ENCODE data around the gene KRTAP10-12. TPM values are rescaled to one million over a fixed set of nuclear protein-coding genes. Genes with fewer than 3 reads are reported as not detected.
"Not testable (repeated sequence)": the region's sequence is repeated elsewhere in the genome, so short reads cannot be mapped to it uniquely, and the experiment has no call there.

KRTAP10-12 gene
- total and polyA plus RNA-seq, 3 donors from 2014 or later, result not detected

DNA sequence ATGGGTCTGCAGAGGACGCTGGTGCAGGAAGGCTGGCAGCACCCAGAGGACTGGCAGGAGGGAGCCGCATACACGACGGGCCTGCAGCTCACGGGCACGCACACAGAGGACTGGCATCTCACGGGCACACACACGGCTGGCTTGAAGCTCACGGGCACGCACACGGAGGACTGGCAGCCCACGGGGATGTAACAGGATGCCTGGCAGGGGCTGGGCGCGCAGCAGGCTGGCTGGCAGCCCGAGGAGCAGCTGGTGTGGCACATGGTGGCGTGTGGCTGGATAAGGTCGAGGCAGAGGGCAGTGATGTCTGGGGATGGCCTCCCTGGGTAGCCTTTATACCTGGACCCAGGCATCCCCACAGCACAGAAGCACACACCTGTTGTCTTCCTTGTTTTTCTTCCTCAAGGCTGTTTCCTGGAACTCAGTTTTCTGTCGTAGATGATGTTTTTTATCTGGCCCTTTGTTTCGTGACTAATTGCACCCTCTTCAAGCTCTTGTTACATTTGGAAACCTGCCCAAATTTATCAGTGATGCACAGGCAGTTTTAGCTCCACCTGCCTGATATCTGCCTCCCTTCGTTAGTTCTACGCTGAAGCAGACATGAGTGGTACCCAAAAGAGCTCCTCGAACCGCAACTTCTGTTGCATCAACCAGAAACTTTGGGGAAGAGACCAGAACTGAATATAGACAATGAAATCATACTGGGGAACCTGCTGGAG, 15.0 kb upstream of the KRTAP10-12 start, which contains the start of gene KRTAP12-1:
KRTAP12-1 (minus strand) TSS at position 303 of the 719 bp plus-strand sequence; CDS start at position 263, 40 bp downstream.
- Histone ChIP-seq H3K36me3 (ENCODE audit: low read depth, missing control alignments) (no peaks in the 10 kb centered on the region), H3K9me3 (no peaks in the 10 kb centered on the region), H3K27me3 (no peaks in the 10 kb centered on the region), H3K4me3 (no peak within 1 kb of the TSS), H3K4me1 (no peaks in the 10 kb centered on the region), H3K27ac (no peak within 1 kb of the TSS)
- WGBS, 2 donors, result 71 to 80% methylated on average over 15 to 23 of the region's 23 CpGs
- TF ChIP-seq, protein P1, sequence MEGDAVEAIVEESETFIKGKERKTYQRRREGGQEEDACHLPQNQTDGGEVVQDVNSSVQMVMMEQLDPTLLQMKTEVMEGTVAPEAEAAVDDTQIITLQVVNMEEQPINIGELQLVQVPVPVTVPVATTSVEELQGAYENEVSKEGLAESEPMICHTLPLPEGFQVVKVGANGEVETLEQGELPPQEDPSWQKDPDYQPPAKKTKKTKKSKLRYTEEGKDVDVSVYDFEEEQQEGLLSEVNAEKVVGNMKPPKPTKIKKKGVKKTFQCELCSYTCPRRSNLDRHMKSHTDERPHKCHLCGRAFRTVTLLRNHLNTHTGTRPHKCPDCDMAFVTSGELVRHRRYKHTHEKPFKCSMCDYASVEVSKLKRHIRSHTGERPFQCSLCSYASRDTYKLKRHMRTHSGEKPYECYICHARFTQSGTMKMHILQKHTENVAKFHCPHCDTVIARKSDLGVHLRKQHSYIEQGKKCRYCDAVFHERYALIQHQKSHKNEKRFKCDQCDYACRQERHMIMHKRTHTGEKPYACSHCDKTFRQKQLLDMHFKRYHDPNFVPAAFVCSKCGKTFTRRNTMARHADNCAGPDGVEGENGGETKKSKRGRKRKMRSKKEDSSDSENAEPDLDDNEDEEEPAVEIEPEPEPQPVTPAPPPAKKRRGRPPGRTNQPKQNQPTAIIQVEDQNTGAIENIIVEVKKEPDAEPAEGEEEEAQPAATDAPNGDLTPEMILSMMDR (IDR thresholded peaks at IDR 0.05), result no peak
- no peak for TF ChIP-seq POLR2A (IDR thresholded peaks at IDR 0.05)
- no peak for DNase-seq
- intact Hi-C loops (cut with DNase I; ENCODE audit: low total_unique reads), result no loop called here

DNA sequence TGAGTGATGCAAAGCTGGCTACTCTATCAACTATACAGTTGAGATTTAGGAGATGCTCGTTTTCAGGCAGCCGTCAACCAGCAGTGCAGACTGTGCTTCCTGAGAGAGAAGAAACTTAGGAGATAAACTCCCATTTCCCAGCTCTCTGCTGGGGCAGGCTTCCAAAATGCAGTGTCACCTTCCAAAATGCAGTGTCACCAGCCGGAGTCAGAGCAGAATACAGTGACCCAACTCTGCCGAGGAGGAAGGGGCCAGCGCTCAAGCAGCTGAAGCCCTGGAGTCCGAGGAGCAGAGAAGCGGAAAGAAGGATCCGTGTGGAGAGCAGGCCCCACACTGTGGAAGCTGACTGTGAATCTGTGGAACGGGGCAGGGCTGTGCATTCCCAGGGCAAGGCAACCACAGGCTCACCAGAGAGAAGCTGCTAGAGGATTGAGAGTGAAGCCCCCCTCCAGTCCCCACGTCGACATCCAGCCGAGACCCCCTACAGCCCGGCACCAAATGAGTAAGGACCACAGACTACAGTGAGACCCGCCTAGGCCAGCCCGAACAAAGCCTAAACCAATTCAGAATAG, 14.3 kb upstream of the KRTAP10-12 start:
- intact Hi-C loops (cut with DNase I; ENCODE audit: low total_unique reads), result no loop called here
- no peak overlapping the region for H3K27ac ChIP-seq
- H3K36me3 ChIP-seq (ENCODE audit: low read depth, missing control alignments), result no peaks in the 10 kb centered on the region
- no peak for DNase-seq
- no peaks in the 10 kb centered on the region for H3K4me1 ChIP-seq
- 75 to 87% methylated on average over 15 of the region's 15 CpGs for WGBS, 2 donors
- H3K4me3 ChIP-seq, result no peak overlapping the region
- H3K27me3 ChIP-seq, result no peaks in the 10 kb centered on the region
- no peak for TF ChIP-seq POLR2A (IDR thresholded peaks at IDR 0.05)
- TF ChIP-seq, protein P1 (IDR thresholded peaks at IDR 0.05), result no peak
- H3K9me3 ChIP-seq, result no peaks in the 10 kb centered on the region

DNA sequence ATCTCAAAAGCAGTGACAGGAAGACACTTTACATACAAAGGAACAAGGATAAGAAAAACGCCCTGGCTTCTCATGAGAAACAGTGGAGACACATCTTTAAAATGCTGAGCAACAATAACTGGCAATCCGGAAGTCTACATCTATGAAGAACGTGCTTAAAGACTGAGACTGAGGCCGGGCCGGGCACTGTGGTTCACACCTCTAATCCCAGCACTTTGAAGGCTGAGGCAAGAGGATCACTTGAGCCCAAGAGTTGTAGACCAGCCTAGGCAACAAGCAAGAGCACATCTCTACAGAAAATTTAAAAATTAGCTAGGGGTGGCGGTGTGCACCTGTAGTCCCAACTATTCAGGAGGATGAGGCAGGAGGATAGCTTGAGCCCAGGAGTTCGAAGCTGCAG, 12.9 kb upstream of the KRTAP10-12 start:
- 79 to 81% methylated on average over 7 of the region's 7 CpGs for WGBS, 2 donors
- Histone ChIP-seq H3K4me3 (no peak overlapping the region), H3K4me1 (no peaks in the 10 kb centered on the region), H3K27me3 (no peaks in the 10 kb centered on the region), H3K36me3 (ENCODE audit: low read depth, missing control alignments) (no peaks in the 10 kb centered on the region), H3K9me3 (no peaks in the 10 kb centered on the region), H3K27ac (no peak overlapping the region)
- intact Hi-C loops (cut with DNase I; ENCODE audit: low total_unique reads), result no loop called here
- DNase-seq, result no peak
- TF ChIP-seq, protein P1 (IDR thresholded peaks at IDR 0.05), result no peak
- no peak for TF ChIP-seq POLR2A (IDR thresholded peaks at IDR 0.05)

DNA sequence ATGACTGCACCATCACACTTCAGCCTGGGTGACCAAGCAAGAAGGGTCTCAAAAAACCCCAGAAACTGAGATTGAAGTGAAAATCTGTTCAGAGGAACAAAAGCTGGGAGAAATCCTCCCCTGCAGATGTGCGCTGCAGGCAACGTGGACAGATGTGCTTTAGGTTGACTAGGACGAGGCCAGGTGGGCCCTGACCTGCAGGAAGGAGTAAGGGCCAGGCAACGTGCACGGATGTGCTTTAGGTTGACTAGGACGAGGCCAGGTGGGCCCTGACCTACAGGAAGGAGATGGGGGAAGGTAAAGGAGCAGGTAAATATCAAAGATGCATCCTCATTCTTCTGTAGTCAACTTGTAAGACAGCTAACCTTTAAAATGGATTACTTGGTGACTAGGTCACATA, 12.5 kb upstream of the KRTAP10-12 start:
- Histone ChIP-seq H3K4me1 (no peaks in the 10 kb centered on the region), H3K4me3 (no peak overlapping the region), H3K27me3 (no peaks in the 10 kb centered on the region), H3K9me3 (no peaks in the 10 kb centered on the region), H3K27ac (no peak overlapping the region), H3K36me3 (ENCODE audit: low read depth, missing control alignments) (no peaks in the 10 kb centered on the region)
- intact Hi-C loops (cut with DNase I; ENCODE audit: low total_unique reads), result no loop called here
- no peak for DNase-seq
- 71 to 77% methylated on average over 6 of the region's 6 CpGs for WGBS, 2 donors
- no peak for TF ChIP-seq POLR2A (IDR thresholded peaks at IDR 0.05)
- TF ChIP-seq, protein P1 (IDR thresholded peaks at IDR 0.05), result no peak

DNA sequence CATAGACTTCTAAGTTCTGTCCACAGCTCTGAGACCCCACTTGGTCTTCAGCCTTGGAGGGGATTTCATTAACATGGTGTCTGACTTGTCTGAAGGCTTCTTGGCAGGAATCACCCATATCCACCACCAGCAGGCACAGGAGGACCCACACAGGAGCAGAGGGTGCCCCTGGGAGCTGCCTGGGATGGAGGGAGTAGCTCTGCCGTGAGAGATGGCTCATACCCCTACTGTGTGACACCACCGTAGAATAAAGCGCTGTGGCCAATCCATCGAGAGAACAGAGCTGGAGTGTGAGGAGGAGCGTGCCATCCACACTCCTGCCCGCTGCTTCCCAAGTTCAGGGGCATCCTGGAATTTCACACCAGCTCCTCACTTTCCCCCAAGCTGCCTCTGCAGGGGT, 11.9 kb upstream of the KRTAP10-12 start:
- H3K4me3 ChIP-seq; H3K9me3 ChIP-seq; H3K4me1 ChIP-seq; H3K27ac ChIP-seq; DNase-seq; H3K27me3 ChIP-seq; intact Hi-C loops (cut with DNase I; ENCODE audit: low total_unique reads); H3K36me3 ChIP-seq (ENCODE audit: low read depth, missing control alignments): not testable (repeated sequence)
- 67 to 78% methylated on average over 3 to 6 of the region's 6 CpGs for WGBS, 2 donors

All from testis (tissue), 3 donors.